Fibroblast of gingiva (primary cell): ENCODE measurements around the gene CROCC2.

Experiments used
- DNase-seq: peaks from one replicate; pipeline ENCODE4 v3.0.0-alpha.2; 2011; ENCODE audit warnings: low read depth

The CROCC2 gene

DNA sequence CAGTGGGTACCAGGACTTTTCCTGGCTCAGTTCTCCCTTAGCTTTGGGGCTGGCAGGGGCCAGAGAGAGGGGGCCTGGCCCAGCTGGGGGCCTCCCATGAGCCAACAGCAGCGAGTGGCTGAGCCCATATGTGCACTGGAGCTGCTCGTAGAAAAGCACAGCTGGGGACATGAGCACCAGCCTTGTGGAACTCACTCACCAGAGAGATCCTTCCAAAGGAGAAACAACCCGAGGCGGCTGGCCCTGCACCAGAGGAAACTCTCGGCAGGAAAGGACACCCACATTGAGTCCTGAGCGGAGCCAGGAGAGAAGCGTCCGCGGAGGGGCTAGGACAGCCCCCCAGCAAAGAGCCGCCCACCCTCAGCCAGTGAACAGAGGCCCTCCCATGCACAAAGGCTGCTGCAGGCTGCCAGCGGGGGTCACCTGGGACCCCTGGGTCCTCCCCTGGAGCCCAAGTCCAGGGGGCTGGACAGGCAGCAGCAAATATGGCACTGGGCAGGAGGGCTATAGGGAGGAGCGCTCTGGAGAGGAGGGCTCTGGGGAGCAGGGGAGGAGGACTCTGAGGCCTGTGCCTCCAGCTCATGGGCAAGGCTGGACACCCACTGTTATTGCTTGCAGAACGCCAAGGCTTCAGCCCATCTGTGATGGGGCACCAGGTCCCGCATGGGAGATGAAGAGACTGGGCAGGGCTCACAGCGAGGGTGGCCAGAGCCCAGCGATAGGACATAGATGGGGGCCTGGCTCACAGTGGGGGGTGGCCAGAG lies 50.2 kb downstream of the CROCC2 start:
- peak; percentile 33 for DNase-seq

DNA sequence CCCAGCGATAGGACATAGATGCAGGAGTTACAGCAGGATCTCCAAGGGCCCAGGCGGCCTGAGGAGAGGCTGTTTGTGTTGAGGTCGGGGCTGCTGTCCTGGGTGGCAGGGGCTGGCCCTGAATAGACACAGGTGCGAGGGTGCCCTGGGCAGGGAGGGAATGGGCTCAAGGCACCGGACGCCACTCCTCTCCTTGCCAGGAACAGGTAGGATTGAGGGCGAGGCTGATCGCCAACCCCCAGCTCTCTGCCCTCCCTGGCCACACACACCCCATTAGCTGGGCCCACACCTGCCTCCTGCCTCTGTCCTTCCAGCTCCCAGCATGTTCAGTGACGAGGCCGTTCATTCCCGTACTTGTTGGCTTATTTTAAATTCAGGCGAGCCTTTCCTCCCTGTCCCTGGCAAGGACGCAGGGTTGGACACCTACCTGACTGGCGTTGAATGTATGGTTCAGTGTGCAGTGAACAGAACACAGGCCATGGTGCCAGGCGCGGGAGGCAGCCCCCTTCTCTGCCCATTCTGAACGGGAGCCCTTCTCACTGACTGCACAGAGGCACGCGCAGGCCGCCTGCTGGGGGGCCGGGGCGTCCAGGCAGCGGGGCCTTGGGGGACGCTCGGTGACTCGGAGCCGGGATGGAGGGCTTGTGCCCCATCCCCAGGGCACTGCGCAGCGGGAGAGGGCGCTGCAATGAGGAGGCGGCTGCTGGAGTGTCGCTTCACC lies 51.0 kb downstream of the CROCC2 start:
- DNase-seq = no peak

GRCh38 chr2:240957656-240958365 lies 51.7 kb downstream of the CROCC2 start:
- peak; percentile 47 for DNase-seq

DNA sequence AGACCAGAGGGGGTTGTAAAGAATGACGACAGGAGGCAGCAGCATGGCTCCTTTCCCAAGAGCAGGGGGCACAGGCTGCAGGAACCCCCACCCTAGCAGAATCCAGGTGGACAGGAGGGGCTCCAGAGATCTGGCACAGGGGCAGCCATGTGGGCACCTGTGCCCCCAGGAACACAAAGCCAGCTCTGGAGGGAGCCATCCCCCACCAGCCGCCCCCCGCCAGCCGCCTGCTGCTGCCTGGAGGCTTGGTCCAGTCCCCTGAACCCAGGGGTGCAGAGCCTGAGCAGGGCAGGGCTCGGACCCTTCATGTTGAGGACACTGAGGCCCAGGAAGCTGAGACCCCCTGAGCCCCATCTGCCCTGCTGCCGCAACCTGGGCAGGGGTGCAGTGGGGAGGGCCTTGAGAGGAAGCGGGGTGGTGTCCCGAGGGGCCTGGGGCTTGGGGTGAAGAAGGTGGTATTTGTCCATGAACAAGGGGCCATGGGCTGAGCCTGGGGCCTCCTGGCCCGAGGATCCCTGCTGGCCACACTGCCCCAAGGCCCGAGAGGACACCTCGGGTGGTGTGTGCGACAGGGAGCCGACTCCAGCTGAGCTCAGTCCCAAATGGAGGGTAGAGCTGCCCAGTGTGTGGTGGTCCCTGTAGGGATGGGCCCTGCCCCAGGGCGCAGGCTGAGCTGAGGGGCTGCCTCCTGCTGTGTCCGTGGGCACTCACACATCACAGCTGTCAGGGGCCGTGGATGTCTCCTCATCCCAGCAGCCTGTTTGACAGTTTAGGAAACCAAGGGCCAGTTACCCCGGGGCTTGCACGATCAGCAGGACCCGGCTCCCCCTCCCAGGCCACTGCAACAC lies 52.5 kb downstream of the CROCC2 start:
- DNase-seq = no peak

- DNase-seq = no peak
These were observed 53.2 kb downstream of the CROCC2 start for GRCh38 chr2:240959214-240959940.

DNA sequence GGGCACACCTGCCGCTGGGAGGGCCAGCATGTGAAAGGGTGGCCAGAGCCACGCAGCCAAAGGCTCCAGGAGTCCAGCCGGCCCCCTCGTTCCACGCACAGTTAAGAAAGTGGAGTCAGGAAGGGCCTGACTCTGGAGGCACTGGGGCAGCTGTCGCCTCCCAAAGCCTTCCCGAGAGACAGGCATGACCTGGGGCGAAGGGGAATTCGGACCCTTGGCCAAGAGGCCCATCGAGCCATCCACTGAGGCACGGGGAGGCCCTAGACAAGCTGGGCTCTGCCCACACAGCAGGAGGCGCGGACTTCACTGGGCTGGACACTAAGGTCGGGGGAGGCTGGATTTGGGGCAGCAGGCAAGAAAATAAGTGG lies 53.8 kb downstream of the CROCC2 start:
- DNase-seq = no peak

DNA sequence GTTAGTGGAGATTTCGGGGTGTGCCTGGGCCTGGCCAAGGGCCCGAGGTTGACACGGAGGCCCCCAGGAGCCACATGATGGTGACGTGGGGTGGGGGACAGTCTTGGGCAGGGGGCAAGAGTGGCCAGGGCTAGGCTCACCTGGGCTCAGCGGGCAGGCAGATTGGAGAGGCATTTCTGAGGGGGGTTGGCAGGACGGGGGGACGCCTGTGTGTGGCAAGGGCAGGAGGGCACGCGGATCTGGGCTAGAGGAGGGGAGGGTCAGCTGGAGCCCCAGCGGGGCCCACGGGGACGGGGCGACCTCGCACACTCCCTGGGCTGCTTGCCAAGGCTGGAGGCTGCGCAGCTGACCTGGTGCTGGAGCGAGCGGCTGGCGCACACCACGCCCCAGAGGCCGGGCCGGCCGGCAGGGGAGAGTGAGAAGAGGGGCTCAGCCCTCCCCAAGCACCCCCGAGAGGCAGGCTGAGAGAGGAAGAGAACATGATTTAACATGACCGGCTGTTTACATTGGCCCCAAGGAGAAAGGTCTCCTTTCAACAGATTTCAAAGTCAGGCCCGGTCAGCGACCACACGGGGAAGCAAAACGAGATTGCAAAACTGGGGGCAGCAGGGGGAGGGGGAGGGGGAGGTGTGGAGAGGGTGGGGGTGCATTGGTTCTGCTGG lies 54.3 kb downstream of the CROCC2 start:
- peak; percentile 90 for DNase-seq

DNA sequence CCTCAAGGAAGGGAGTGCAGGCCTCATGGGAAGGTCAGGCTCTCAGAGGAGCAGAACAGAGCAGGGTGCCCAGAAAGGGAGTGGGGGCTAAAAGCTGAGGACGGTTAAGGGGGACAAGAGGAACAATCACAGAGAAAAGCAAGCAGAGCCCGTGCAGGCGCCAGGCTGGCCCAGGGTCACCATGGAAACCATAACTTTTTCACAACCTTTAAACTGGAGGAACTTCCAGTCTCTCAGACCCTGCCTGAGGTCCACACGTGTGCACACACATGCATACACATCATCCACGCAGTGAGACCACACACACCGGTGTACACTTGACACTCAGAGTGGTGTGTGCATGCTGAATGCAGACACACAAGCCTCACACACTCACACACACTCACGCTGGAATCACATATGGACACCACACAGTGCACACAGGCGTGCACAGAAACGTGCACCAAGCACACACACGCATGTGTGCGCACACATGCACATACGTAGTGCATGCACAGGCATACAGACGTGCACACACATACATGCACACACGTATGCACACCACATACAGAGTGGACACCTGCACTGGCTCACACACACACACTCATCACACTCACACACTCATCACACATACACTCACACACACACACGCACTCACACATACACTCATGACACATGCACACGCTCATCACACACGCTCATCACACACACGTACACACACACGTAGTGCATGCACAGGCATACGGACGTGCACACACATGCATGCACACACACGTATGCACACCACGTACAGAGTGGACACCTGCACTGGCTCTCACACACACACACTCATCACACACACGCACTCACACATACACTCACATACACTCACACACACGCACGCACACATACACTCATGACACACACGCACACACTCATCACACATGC lies 55.1 kb downstream of the CROCC2 start:
- peak; percentile 66 for DNase-seq

DNA sequence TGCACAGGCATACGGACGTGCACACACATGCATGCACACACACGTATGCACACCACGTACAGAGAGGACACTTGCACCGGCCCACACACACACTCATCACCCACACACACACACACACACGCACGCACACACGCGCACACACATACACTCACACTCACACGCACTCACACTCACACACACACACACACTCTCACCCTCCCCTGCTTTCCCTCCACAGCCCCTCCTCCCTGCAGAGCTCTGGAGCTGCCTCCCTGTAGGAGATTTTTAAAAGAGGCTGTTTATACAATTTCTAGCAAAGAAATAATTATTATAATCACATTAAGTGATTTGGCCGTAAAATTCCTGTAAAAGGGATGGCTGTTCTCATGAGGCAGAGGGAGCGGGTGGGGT lies 55.8 kb downstream of the CROCC2 start:
- no peak for DNase-seq

GRCh38 chr2:240962300-240963064 lies 56.3 kb downstream of the CROCC2 start:
- peak; percentile 64 for DNase-seq

DNA sequence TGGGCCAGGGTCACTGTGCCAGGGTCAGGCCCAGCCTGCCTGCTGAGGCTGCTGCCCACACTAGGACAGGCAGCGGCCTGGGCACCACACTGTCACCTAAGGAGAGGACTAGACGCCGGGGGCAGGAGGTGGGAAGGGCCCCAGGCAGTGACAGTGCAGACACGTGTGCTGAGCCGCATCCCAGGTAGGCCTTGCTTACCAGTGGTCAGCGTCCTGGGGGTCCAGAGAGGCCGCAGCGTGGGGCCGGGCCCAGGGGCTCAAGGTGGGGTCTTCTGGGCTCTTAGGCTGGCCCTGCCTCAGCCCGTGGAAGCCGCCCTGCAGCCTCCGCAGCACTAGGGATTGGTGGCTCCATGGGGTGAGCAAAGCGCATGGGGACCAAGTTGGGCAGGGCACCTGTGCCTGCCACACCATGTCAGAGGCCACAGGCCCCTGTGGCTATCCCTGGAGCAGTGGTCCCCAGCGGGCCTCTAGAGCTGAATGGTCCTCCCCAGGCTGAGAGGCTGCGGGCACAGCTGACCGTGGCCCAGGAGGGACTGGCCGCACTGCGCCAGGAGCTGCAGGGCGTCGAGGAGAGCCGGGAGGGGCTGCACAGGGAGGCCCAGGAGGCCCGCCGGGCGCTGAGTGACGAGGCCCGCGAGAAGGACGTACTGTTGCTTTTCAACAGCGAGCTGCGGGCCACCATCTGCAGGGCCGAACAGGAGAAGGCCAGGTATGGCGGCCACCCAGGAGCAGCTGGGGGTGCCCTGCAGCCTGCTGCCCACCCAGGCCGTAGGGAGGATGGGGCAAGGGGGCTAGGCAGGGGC lies 57.1 kb downstream of the CROCC2 start:
- no peak for DNase-seq

DNA sequence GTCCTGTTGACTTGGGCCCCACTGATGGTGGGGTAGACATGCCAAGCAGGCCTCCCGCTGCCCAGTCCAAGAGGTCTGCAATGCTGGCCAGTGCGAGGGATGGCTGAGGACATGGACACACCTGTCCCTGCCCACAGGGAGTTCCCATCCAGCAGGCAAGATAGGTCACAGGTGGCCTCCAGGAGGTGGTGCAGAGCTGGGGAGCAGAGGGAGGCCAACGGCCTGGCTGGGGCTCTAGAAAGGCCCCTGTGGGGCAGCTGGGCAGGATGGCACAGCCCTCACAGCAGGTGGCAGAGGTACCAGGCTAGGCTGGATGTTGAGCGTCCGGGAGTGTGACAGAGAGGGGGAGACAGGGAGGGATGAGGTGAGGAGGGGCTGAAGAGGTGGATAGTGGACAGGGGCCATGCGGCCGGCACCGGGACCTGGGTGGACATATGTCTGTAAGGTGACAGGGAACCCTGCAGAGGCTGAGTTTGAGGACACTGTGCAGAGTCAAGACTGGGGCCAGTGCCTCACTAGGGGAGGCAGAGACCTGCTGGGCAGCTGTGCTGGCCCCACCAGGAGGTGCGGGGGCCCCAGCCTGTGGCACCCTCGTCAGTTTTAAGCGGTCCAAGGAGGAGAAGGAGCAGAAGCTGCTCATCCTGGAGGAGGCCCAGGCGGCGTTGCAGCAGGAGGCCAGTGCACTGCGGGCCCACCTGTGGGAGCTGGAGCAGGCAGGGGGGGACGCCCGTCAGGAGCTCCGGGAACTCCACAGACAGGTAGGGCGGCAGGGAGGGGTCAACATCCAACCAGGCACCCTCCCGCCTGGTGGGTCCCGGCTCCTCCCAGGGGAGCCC lies 58.0 kb downstream of the CROCC2 start:
- DNase-seq = no peak

- no peak for DNase-seq
These were observed 58.7 kb downstream of the CROCC2 start for GRCh38 chr2:240964704-240965295.

- no peak for DNase-seq
These were observed 59.3 kb downstream of the CROCC2 start for GRCh38 chr2:240965296-240965904.

- DNase-seq = no peak
These were observed 59.8 kb downstream of the CROCC2 start for GRCh38 chr2:240965905-240966456.

DNA sequence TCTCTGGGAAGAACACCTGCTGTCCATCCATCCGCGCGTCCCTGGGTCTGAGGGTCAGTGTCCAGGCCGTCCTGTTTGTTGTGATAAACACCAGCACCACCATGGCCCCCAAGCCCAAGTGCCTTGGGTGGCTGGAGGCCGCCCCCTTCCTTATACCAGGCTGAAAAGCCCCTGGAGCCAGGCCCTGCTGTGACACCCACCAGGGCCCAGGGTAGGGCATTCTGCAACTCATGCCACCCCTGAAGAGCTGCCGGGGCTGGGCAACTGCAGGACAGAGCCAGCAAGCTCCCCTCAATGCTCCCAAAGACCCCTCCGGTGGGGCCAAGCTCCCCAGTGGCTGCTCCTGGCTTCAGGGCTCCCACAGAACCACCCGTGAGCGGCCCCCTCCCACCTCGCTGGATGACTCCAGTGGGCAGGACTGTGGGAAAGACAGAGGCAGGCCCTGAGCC lies 60.3 kb downstream of the CROCC2 start:
- no peak for DNase-seq
